ENCODE measurements around the gene NFATC2.

- TF ChIP-seq, protein P1, sequence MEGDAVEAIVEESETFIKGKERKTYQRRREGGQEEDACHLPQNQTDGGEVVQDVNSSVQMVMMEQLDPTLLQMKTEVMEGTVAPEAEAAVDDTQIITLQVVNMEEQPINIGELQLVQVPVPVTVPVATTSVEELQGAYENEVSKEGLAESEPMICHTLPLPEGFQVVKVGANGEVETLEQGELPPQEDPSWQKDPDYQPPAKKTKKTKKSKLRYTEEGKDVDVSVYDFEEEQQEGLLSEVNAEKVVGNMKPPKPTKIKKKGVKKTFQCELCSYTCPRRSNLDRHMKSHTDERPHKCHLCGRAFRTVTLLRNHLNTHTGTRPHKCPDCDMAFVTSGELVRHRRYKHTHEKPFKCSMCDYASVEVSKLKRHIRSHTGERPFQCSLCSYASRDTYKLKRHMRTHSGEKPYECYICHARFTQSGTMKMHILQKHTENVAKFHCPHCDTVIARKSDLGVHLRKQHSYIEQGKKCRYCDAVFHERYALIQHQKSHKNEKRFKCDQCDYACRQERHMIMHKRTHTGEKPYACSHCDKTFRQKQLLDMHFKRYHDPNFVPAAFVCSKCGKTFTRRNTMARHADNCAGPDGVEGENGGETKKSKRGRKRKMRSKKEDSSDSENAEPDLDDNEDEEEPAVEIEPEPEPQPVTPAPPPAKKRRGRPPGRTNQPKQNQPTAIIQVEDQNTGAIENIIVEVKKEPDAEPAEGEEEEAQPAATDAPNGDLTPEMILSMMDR (IDR thresholded peaks at IDR 0.05): no peak
- TF ChIP-seq MXI1 (IDR thresholded peaks at IDR 0.05; ENCODE audit: low read depth, low read length) (no peak), EZH2phosphoT487 (IDR thresholded peaks at IDR 0.05; ENCODE audit: borderline replicate concordance, low read depth) (no peak), USF2 (IDR thresholded peaks at IDR 0.05; ENCODE audit: borderline replicate concordance, low read depth, low read length) (no peak), ELF1 (IDR thresholded peaks at IDR 0.05) (no peak)
- TF ChIP-seq, protein P2, sequence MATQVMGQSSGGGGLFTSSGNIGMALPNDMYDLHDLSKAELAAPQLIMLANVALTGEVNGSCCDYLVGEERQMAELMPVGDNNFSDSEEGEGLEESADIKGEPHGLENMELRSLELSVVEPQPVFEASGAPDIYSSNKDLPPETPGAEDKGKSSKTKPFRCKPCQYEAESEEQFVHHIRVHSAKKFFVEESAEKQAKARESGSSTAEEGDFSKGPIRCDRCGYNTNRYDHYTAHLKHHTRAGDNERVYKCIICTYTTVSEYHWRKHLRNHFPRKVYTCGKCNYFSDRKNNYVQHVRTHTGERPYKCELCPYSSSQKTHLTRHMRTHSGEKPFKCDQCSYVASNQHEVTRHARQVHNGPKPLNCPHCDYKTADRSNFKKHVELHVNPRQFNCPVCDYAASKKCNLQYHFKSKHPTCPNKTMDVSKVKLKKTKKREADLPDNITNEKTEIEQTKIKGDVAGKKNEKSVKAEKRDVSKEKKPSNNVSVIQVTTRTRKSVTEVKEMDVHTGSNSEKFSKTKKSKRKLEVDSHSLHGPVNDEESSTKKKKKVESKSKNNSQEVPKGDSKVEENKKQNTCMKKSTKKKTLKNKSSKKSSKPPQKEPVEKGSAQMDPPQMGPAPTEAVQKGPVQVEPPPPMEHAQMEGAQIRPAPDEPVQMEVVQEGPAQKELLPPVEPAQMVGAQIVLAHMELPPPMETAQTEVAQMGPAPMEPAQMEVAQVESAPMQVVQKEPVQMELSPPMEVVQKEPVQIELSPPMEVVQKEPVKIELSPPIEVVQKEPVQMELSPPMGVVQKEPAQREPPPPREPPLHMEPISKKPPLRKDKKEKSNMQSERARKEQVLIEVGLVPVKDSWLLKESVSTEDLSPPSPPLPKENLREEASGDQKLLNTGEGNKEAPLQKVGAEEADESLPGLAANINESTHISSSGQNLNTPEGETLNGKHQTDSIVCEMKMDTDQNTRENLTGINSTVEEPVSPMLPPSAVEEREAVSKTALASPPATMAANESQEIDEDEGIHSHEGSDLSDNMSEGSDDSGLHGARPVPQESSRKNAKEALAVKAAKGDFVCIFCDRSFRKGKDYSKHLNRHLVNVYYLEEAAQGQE (IDR thresholded peaks at IDR 0.05; ENCODE audit: low read depth, low read length): no peak
These were observed 168.6 kb downstream of the NFATC2 start for GRCh38 chr20:51373713-51374455.
